Breast epithelium (tissue), 4 donors: Measurements from ENCODE around the gene PAX7. TPM values are rescaled to one million over a fixed set of nuclear protein-coding genes. Genes with fewer than 3 reads are reported as not detected.

ENCODE experiments used
- DNase-seq, 2 donors: peaks; one replicate each; pipeline ENCODE4 v3.0.0-alpha.2; 2019; ENCODE audit warnings: low spot score in 2 of 2
- H3K27ac ChIP-seq, 2 donors: fragments of 200-600 bp; sonication (generic) in 1 of 2; one replicate each; pipeline ENCODE4 v1.5.1; 2016 to 2019; ENCODE audit warnings: mild to moderate bottlenecking in 1 of 2
- H3K27me3 ChIP-seq, 2 donors: fragments of 200-600 bp; sonication (generic) in 1 of 2; one replicate each; pipeline versions ENCODE4 v1.5.1 to v1.6.0; 2017 to 2019; ENCODE audit warnings: control low read depth in 1 of 2, mild to moderate bottlenecking in 1 of 2
- H3K36me3 ChIP-seq: fragments of 200-600 bp; one replicate; pipeline ENCODE4 v1.5.1; 2019
- H3K4me1 ChIP-seq, 2 donors: fragments of 200-600 bp; sonication (generic); one replicate each; pipeline ENCODE4 v1.5.1; 2016 to 2019; ENCODE audit warnings: control low read depth in 1 of 2
- H3K4me3 ChIP-seq, 3 donors: fragments of 200-600 bp; sonication (generic); 1 replicate in 2 of 3; 2 replicates in 1 of 3; pipeline ENCODE4 v1.5.1; 2016 to 2019; ENCODE audit warnings: mild to moderate bottlenecking in 3 of 3, moderate library complexity in 2 of 3
- H3K9me3 ChIP-seq, 2 donors: fragments of 200-600 bp; sonication (generic) in 1 of 2; one replicate each; pipeline ENCODE4 v1.5.1; 2016 to 2019; ENCODE audit warnings: control low read depth in 1 of 2
- CTCF ChIP-seq, 3 donors: fragments of 450-650 bp; IDR thresholded peaks; one replicate each; pipeline ENCODE4 v1.5.1; 2016 to 2017; ENCODE audit warnings: antibody characterized with exemption in 3 of 3, mild to moderate bottlenecking in 3 of 3, moderate library complexity in 3 of 3
- POLR2A ChIP-seq: fragments of 450-650 bp; IDR thresholded peaks from one replicate; pipeline ENCODE4 v1.6.1; 2016; ENCODE audit warnings: antibody characterized with exemption, mild to moderate bottlenecking, moderate library complexity
- POLR2AphosphoS5 ChIP-seq, 3 donors: sonication (generic); formaldehyde crosslinking; IDR thresholded peaks; one replicate each; pipeline ENCODE4 v1.6.1; 2017; ENCODE audit warnings: antibody characterized with exemption in 3 of 3
- intact Hi-C: fragments of 100-400 bp; cut with DNase I; formaldehyde crosslinking; loops from one replicate; pipeline ENCODE4 v1.15.1; 2023; ENCODE audit warnings: low total_unique reads
- total RNA-seq, 3 donors: library from RNA; depleted of rRNA; stranded (reverse); fragments of >200 nt; gene quantifications; one replicate each; pipeline ENCODE4 v1.1.0, GENCODE V29; 2016

The PAX7 gene
- total RNA-seq, 3 donors from 2014 or later = not detected

- no peak overlapping the region for H3K27ac ChIP-seq
- no peak for TF ChIP-seq POLR2AphosphoS5 (IDR thresholded peaks at IDR 0.05)
- no peak for TF ChIP-seq POLR2A
- TF ChIP-seq CTCF (IDR thresholded peaks at IDR 0.05) = no peak
- H3K27me3 ChIP-seq = peaks cover 12 to 100% of the 10 kb centered on the region in 2 donors
- DNase-seq = no peak
- H3K36me3 ChIP-seq = no peaks in the 10 kb centered on the region
- no peaks in the 10 kb centered on the region for H3K9me3 ChIP-seq
- no peak overlapping the region for H3K4me3 ChIP-seq
- intact Hi-C loops = no loop called here
- H3K4me1 ChIP-seq = peaks cover 0 to 14% of the 10 kb centered on the region in 2 donors
Observed at GRCh38 chr1:18642278-18643095, 11.8 kb downstream of the PAX7 start.

GRCh38 chr1:18643154-18644012 is 12.7 kb downstream of the PAX7 start:
- no peaks in the 10 kb centered on the region for H3K9me3 ChIP-seq

GRCh38 chr1:18644013-18644399 is 13.4 kb downstream of the PAX7 start:
- H3K4me1 ChIP-seq = peaks cover 0 to 14% of the 10 kb centered on the region in 2 donors
- no peaks in the 10 kb centered on the region for H3K9me3 ChIP-seq
- DNase-seq = no peak
- TF ChIP-seq POLR2A = no peak
- no peak for TF ChIP-seq CTCF (IDR thresholded peaks at IDR 0.05)
- TF ChIP-seq POLR2AphosphoS5 (IDR thresholded peaks at IDR 0.05) = no peak
- peak overlapping the region in 1 of 3 donors; percentile 29 for H3K4me3 ChIP-seq
- H3K36me3 ChIP-seq = no peaks in the 10 kb centered on the region
- intact Hi-C loops = no loop called here
- H3K27me3 ChIP-seq = peaks cover 9 to 100% of the 10 kb centered on the region in 2 donors
- no peak overlapping the region for H3K27ac ChIP-seq

More at GRCh38 chr1:18643154-18644012, 12.7 kb downstream of the PAX7 start:
- peaks cover 9 to 100% of the 10 kb centered on the region in 2 donors for H3K27me3 ChIP-seq
- H3K4me1 ChIP-seq = peaks cover 0 to 14% of the 10 kb centered on the region in 2 donors
- no peak overlapping the region for H3K27ac ChIP-seq
- DNase-seq = no peak
- no peaks in the 10 kb centered on the region for H3K36me3 ChIP-seq
- TF ChIP-seq POLR2AphosphoS5 (IDR thresholded peaks at IDR 0.05) = no peak
- no peak for TF ChIP-seq CTCF (IDR thresholded peaks at IDR 0.05)
- no peak for TF ChIP-seq POLR2A
- H3K4me3 ChIP-seq = peak overlapping the region in 1 of 3 donors; percentile 29
- intact Hi-C loops = no loop called here

DNA sequence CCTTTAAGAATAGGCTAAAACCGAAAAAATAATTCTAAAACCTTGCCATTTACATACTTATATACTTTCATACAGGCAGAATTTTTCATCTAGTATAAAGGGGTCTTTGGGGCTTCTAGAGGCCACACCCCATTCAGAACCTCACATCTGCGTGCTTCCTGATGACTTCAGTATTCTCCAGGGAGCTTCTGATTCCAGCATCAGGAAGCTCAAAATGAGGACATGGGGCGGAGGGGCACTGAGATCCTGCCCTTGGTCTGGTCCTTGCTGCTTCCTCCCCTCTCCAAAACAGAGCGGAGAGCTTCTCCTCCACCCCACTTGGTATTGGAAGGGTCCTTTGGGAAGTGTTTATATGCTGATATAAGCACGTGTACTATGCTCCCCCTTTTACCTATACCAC is 13.8 kb downstream of the PAX7 start:
- no peaks in the 10 kb centered on the region for H3K9me3 ChIP-seq
- H3K36me3 ChIP-seq = no peaks in the 10 kb centered on the region
- no peak overlapping the region for H3K27ac ChIP-seq
- intact Hi-C loops = no loop called here
- no peak for DNase-seq
- H3K4me1 ChIP-seq = peaks cover 0 to 14% of the 10 kb centered on the region in 2 donors
- no peak for TF ChIP-seq POLR2AphosphoS5 (IDR thresholded peaks at IDR 0.05)
- TF ChIP-seq CTCF (IDR thresholded peaks at IDR 0.05) = no peak
- TF ChIP-seq POLR2A = no peak
- H3K27me3 ChIP-seq = peaks cover 9 to 100% of the 10 kb centered on the region in 2 donors
- no peak overlapping the region for H3K4me3 ChIP-seq
